ENCODE measurements around the gene C16orf78.

Gene C16orf78

GRCh38 chr16:49373504-49373903 is at the start of gene C16orf78:
Gene C16orf78 (plus strand): TSS chr16:49373804. CDS start chr16:49373940, 136 bp downstream.
- no peak for DNase-seq (ENCODE audit: low spot score)

- no peak for DNase-seq (ENCODE audit: low spot score)
These were observed 48.9 kb upstream of the C16orf78 start for GRCh38 chr16:49324703-49325102.

- no peak for DNase-seq (ENCODE audit: low spot score)
These were observed 46.1 kb upstream of the C16orf78 start for GRCh38 chr16:49327466-49327865.

- DNase-seq (ENCODE audit: low spot score), result no peak
These were observed 45.3 kb upstream of the C16orf78 start for GRCh38 chr16:49328325-49328724.

- no peak for DNase-seq (ENCODE audit: low spot score)
These were observed 42.9 kb upstream of the C16orf78 start for GRCh38 chr16:49330562-49331201.

GRCh38 chr16:49332589-49333258 is 40.9 kb upstream of the C16orf78 start:
- DNase-seq (ENCODE audit: low spot score), result no peak

- no peak for DNase-seq (ENCODE audit: low spot score)
These were observed 40.4 kb upstream of the C16orf78 start for GRCh38 chr16:49333259-49333597.

- DNase-seq (ENCODE audit: low spot score), result no peak
These were observed 37.8 kb upstream of the C16orf78 start for GRCh38 chr16:49335828-49336227.

- DNase-seq (ENCODE audit: low spot score), result no peak
These were observed 37.0 kb upstream of the C16orf78 start for GRCh38 chr16:49336581-49336980.

GRCh38 chr16:49337814-49338350 is 35.7 kb upstream of the C16orf78 start:
- no peak for DNase-seq (ENCODE audit: low spot score)

- no peak for DNase-seq (ENCODE audit: low spot score)
These were observed 34.9 kb upstream of the C16orf78 start for GRCh38 chr16:49338611-49339265.

- no peak for DNase-seq (ENCODE audit: low spot score)
These were observed 33.1 kb upstream of the C16orf78 start for GRCh38 chr16:49340466-49340865.

GRCh38 chr16:49341706-49342105 is 31.9 kb upstream of the C16orf78 start:
- no peak for DNase-seq (ENCODE audit: low spot score)

- DNase-seq (ENCODE audit: low spot score), result no peak
These were observed 31.0 kb upstream of the C16orf78 start for GRCh38 chr16:49342336-49343265.

- no peak for DNase-seq (ENCODE audit: low spot score)
These were observed 30.3 kb upstream of the C16orf78 start for GRCh38 chr16:49343291-49343690.

GRCh38 chr16:49344401-49344800 is 29.2 kb upstream of the C16orf78 start:
- no peak for DNase-seq (ENCODE audit: low spot score)

GRCh38 chr16:49345829-49346228 is 27.8 kb upstream of the C16orf78 start:
- no peak for DNase-seq (ENCODE audit: low spot score)

- no peak for DNase-seq (ENCODE audit: low spot score)
These were observed 27.1 kb upstream of the C16orf78 start for GRCh38 chr16:49346459-49346858.

- DNase-seq (ENCODE audit: low spot score), result no peak
These were observed 26.1 kb upstream of the C16orf78 start for GRCh38 chr16:49347476-49347875.

- DNase-seq (ENCODE audit: low spot score), result no peak
These were observed 25.0 kb upstream of the C16orf78 start for GRCh38 chr16:49348408-49349176.

- no peak for DNase-seq (ENCODE audit: low spot score)
These were observed 24.0 kb upstream of the C16orf78 start for GRCh38 chr16:49349446-49350168.

All from hematopoietic multipotent progenitor cell treated with erythropoietin and hydrocortisone succinate and interleukin-3 and kit ligand, for 15 days (in vitro differentiated cells).